Measurements from ENCODE around the gene PRAME. TPM values are rescaled to one million over a fixed set of nuclear protein-coding genes. Genes with fewer than 3 reads are reported as not detected.
"Not testable (repeated sequence)": the region's sequence is repeated elsewhere in the genome, so short reads cannot be mapped to it uniquely, and the experiment has no call there.

The PRAME gene
- under 1 TPM in 2 of 4 donors, not detected in 2; 0.16 to 0.41 TPM for total RNA-seq

- intact Hi-C loops (cut with DNase I; ENCODE audit: low total_unique reads) = no loop called here
- H3K4me3 ChIP-seq = no peak within 1 kb of the TSS
- H3K36me3 ChIP-seq = no peaks in the 10 kb centered on the region
- no peaks in the 10 kb centered on the region for H3K9me3 ChIP-seq
- no peaks in the 10 kb centered on the region for H3K4me1 ChIP-seq
- 50% methylated on average over 32 of the region's 32 CpGs; no CpG with 5 or more reads in 1 of the 2 donors for WGBS, 2 donors (ENCODE audit: low coverage in 1 of 2)
- in situ Hi-C loops (cut with MboI; ENCODE audit: low pct_ligation_motif_present in 1 of 4, low pct_unique_long_range_greater_than_20kb in 1 of 4, low sequenced_read_pairs in 3 of 4) = no loop called here
- DNase-seq = peak; percentile 72
- no peak for TF ChIP-seq POLR2AphosphoS5 (IDR thresholded peaks at IDR 0.05)
- no peak for TF ChIP-seq POLR2A (IDR thresholded peaks at IDR 0.05)
- no peak for TF ChIP-seq EP300 (IDR thresholded peaks at IDR 0.05; ENCODE audit: low read depth)
- TF ChIP-seq CTCF (IDR thresholded peaks at IDR 0.05) = peak; percentile 40 to 61 (median 51)
- H3K27me3 ChIP-seq = no peaks in the 10 kb centered on the region
- H3K27ac ChIP-seq = no peak within 1 kb of the TSS
These were observed at the start of gene PRAME for GRCh38 chr22:22558972-22559603. PRAME (minus strand) TSS chr22:22559265; CDS start chr22:22556832, 2,433 bp downstream.

- DNase-seq; in situ Hi-C loops (cut with MboI; ENCODE audit: low pct_ligation_motif_present in 1 of 4, low pct_unique_long_range_greater_than_20kb in 1 of 4, low sequenced_read_pairs in 3 of 4); H3K36me3 ChIP-seq; H3K4me3 ChIP-seq; H3K4me1 ChIP-seq; H3K27ac ChIP-seq; H3K9me3 ChIP-seq; H3K27me3 ChIP-seq: not testable (repeated sequence)
- intact Hi-C loops (cut with DNase I; ENCODE audit: low total_unique reads) = loop anchor here (5.0 kb wide), 1 partner anchor 956 kb away; no protein-coding TSS in a partner anchor
- WGBS, 2 donors (ENCODE audit: low coverage in 1 of 2) = 85% methylated on average over 3 of the region's 3 CpGs; no CpG with 5 or more reads in 1 of the 2 donors
These were observed 49.0 kb upstream of the PRAME start for GRCh38 chr22:22608022-22608421.

GRCh38 chr22:22605074-22605404 lies 46.0 kb upstream of the PRAME start:
- no peaks in the 10 kb centered on the region for H3K27me3 ChIP-seq
- no peak overlapping the region for H3K4me3 ChIP-seq
- 82% methylated on average over 3 of the region's 3 CpGs; no CpG with 5 or more reads in 1 of the 2 donors for WGBS, 2 donors (ENCODE audit: low coverage in 1 of 2)
- no peak for DNase-seq
- no peak for TF ChIP-seq EP300 (IDR thresholded peaks at IDR 0.05; ENCODE audit: low read depth)
- TF ChIP-seq POLR2A (IDR thresholded peaks at IDR 0.05) = no peak
- TF ChIP-seq POLR2AphosphoS5 (IDR thresholded peaks at IDR 0.05) = no peak
- TF ChIP-seq CTCF (IDR thresholded peaks at IDR 0.05) = no peak
- no peak overlapping the region for H3K27ac ChIP-seq
- no peaks in the 10 kb centered on the region for H3K9me3 ChIP-seq
- intact Hi-C loops (cut with DNase I; ENCODE audit: low total_unique reads) (loop anchor here (5.0 kb wide), 1 partner anchor 953 kb away; no protein-coding TSS in a partner anchor), in situ Hi-C loops (cut with MboI; ENCODE audit: low pct_ligation_motif_present in 1 of 4, low pct_unique_long_range_greater_than_20kb in 1 of 4, low sequenced_read_pairs in 3 of 4) (no loop called here)
- no peaks in the 10 kb centered on the region for H3K4me1 ChIP-seq
- no peaks in the 10 kb centered on the region for H3K36me3 ChIP-seq

- intact Hi-C loops (cut with DNase I; ENCODE audit: low total_unique reads) = loop anchor here (5.0 kb wide), 1 partner anchor 952 kb away; no protein-coding TSS in a partner anchor
- in situ Hi-C loops (cut with MboI; ENCODE audit: low pct_ligation_motif_present in 1 of 4, low pct_unique_long_range_greater_than_20kb in 1 of 4, low sequenced_read_pairs in 3 of 4) = loop anchor here in 1 of 4 donors (5.0 kb wide), 1 partner anchor 53 kb away; no protein-coding TSS in a partner anchor
- no peaks in the 10 kb centered on the region for H3K27me3 ChIP-seq
- no peaks in the 10 kb centered on the region for H3K4me1 ChIP-seq
- no peak for TF ChIP-seq CTCF (IDR thresholded peaks at IDR 0.05)
- no peak overlapping the region for H3K4me3 ChIP-seq
- H3K27ac ChIP-seq = no peak overlapping the region
- no peaks in the 10 kb centered on the region for H3K9me3 ChIP-seq
- 72% methylated on average over 3 of the region's 3 CpGs; no CpG with 5 or more reads in 1 of the 2 donors for WGBS, 2 donors (ENCODE audit: low coverage in 1 of 2)
- no peaks in the 10 kb centered on the region for H3K36me3 ChIP-seq
- no peak for DNase-seq
These were observed 45.4 kb upstream of the PRAME start for GRCh38 chr22:22604326-22605073.
